Retinal pigment epithelial cell (primary cell): ENCODE measurements around the gene URB2.

Experiments
- DNase-seq: peaks from one replicate; pipeline ENCODE4 v3.0.0-alpha.2; 2010; ENCODE audit warnings: low read depth
- H3K4me3 ChIP-seq: 2 replicates; pipeline ENCODE4 v1.5.1; 2011; ENCODE audit warnings: mild to moderate bottlenecking, low read length, control low read depth, moderate library complexity
- CTCF ChIP-seq: conservative IDR thresholded peaks from 2 replicates; pipeline ENCODE4 v1.5.1; 2011; ENCODE audit warnings: low read depth, low read length, control low read depth, inconsistent platforms

The URB2 gene

DNA sequence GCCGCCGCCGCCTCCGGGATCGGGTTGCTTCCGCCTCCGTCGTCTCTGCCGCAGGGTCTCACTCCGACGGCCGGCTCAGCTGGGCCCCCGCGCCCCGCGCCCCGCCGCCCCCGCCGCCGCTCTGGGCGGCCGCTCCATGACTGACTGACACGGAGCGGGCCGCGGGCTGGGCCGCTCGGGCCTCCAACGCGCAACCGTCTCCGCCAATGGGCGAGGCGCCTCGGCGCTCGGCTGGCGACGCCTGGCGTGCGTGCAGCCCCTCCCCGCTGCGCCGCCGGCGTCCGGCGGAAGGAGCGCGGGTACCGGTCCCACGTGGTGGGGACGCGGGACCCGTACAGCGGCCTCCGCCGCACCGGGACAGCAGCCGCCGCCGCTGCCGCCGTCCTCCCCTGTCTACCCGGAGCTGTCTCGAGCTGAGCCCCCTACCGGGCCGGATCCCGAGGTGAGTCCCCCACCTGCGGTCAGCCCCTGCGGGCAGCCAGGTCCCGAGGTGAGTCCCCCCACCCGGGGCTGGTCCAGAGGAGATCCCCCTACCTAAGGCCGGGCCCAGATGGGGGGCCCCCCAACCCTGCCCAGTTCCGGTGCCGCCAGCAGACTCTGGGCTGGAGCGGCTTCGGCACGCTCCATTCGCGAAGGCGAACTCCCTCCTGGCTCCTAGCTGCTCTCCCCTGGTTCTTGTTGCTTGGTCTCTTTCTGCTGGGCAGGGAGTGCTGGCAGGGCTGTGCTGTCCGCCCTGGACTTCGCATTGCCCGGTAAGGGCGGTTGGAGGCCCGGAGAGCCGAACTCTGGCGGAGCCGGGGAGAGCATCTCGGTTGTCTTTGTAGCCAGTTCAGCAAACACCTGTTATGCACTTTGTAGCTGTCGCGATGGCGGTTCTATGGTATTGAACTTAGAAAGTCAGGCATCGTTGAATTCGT is at the start of gene URB2, which contains the start of gene TAF5L:
Gene URB2 (plus strand): TSS at position 333 of the 917 bp plus-strand sequence. CDS start 1,387 bp downstream, outside the sequence.
Gene TAF5L (minus strand): TSS at position 208 of the 917 bp plus-strand sequence. CDS start 11,640 bp downstream, outside the sequence.
- H3K4me3 ChIP-seq, result peak within 1 kb of the TSS; percentile 93
- no peak for TF ChIP-seq CTCF
- DNase-seq, result peak; percentile 72

DNA sequence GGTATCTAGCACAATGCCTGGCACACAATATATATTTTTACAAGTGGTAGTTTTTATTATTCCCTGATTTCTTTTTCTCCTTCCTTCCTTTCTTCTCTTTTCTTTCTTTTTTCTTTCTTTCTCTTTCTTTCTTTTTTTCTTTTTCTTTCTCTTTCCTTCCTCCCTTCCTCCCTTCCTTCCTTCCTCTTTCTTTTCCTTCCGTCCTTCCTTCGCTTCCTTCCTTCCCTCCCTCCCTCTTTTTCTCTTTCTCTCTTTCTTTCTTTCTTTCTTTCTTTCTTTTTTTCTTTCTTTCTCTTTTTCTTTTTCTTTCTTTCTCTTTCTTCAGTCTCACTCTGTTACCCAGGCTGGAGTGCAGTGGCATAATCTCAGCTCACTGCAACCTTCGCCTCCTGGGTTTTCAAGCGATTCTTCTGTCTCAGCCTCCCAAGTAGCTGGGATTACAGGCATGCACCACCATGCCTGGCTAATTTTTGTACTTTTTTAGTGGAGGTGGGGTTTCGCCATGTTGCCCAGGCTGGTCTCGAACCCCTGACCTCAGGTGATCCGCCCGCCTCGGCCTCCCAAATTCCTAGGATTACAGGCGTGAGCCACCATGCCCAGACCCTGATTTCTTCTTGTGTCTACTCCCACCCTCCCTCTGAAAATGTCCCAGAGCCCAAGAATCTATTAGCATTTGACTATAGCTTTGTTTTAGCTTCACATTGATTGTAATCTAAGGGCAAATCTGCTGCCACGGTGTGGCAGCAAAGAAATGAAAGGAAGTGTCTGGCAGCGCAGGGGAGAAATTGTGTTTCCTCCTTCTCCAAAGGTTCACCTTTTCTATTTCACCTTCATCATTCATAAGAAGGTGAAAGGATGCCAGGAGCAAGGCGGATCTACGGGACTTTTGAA is 47.6 kb upstream of the URB2 start:
- TF ChIP-seq CTCF, result no peak
- no peak overlapping the region for H3K4me3 ChIP-seq
- DNase-seq, result no peak

DNA sequence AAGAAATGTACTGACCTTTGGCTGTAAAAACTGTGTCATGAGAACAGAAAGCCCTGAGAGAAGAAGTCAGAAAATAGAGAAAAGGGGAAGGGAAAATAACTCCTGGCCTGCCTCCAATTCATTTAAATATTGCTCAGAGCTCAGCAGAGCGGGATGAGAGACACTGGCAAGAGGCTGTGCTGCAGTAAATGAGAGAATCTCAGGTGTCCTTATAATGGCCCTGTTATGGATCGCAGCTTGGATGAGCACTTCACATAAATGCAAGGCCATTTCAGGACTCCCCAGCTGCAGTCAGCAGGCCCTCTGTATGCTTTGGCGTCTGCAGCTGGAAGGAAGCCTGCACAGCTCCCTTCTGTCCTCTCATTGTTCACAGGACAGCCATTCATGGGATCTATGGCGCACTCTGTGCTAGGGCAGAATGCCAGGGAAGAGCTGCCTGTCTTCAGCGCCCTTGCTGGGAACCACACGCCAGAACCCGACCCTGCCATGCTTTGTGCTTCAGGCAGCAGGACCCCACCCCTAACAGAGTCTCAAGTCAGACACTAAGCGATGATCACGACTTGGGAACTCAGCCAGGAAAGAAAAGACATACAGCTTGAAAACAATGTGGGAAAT is 46.9 kb upstream of the URB2 start:
- no peak for DNase-seq
- no peak overlapping the region for H3K4me3 ChIP-seq
- no peak for TF ChIP-seq CTCF

DNA sequence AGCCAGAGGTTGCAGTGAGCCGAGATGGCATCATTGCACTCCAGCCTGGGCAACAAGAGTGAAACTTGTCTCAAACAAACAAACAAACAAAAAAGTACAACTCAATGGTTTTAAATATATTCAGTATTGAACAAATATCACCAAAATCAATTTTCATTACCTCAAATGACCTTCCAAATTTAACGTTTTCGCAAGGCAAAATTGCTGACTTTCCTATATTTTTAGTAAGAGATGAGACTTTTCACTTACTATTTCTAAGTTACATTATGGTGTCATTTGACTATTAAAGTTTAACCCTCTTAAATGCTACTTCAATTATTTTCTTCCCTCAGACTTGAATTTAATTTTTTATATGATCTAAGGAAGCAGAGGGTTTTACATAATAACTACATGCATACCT is 44.6 kb upstream of the URB2 start:
- TF ChIP-seq CTCF, result no peak
- no peak overlapping the region for H3K4me3 ChIP-seq
- no peak for DNase-seq

DNA sequence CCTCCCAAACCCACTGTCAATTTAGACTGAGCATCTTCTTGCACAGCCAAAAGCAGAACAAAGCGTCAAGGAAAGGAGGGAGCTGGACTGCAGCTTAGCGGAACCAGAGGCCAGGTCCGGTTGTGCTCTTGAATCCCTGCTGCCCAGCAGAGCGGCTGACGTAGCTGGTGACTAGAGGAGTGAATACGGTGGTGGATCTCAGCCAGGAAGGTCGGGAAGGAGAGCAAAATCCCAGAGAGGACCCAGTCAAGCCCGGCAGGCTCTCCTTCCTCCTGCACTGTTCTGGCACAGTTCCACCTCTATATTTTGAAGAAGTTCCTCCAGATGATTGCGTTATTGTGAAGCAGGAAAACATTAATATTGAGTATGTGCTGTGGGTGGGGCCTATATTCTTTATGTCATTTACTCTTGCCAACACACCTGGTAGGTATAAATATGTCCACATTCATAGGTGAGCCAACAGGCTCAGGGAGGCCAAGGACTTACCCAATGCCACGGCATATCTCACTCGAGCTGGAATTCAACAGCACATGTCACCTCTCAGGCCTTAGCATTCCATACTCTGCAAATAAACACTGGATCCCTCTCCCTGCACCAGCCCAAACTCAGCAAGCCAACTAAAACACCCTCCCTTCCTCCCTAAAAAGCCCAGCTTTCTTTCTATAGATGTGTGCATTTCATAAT is 43.9 kb upstream of the URB2 start:
- H3K4me3 ChIP-seq, result no peak overlapping the region
- DNase-seq, result no peak
- TF ChIP-seq CTCF, result no peak

GRCh38 chr1:229582715-229583114 is 43.3 kb upstream of the URB2 start:
- TF ChIP-seq CTCF, result no peak
- H3K4me3 ChIP-seq, result no peak overlapping the region
- no peak for DNase-seq
